NCI-H128 (cell line): ENCODE results near the gene DLEU7.

Experiments used
- DNase-seq: peaks from one replicate; lab custom pipeline; 2025; ENCODE audit not compliant: unreplicated experiment; lab: John Stamatoyannopoulos, UW

DLEU7 gene

GRCh38 chr13:50797091-50797490, 46.4 kb downstream of the DLEU7 start:
- DNase-seq, result no peak

DNA sequence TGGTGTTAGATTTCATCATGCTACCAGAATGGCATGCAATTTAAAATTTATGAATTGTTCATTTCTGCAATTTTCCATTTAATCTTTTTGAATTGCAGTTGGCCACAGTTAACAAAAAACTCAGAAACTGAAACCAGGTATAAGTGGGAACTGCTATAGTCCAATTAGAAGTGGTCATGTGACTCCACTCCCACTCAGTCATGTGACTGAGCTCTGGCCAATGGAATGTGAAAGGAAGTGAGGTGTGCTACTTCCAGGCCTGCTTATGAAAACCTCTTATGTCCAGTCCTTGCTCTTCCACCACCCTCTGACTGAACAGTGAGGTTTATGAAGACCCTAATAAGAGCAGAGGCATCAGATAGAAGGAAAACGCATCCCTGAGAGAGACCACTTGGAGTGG, 47.0 kb downstream of the DLEU7 start:
- no peak for DNase-seq

GRCh38 chr13:50794226-50794625, 49.3 kb downstream of the DLEU7 start:
- DNase-seq, result no peak

GRCh38 chr13:50793026-50793425, 50.5 kb downstream of the DLEU7 start:
- no peak for DNase-seq

DNA sequence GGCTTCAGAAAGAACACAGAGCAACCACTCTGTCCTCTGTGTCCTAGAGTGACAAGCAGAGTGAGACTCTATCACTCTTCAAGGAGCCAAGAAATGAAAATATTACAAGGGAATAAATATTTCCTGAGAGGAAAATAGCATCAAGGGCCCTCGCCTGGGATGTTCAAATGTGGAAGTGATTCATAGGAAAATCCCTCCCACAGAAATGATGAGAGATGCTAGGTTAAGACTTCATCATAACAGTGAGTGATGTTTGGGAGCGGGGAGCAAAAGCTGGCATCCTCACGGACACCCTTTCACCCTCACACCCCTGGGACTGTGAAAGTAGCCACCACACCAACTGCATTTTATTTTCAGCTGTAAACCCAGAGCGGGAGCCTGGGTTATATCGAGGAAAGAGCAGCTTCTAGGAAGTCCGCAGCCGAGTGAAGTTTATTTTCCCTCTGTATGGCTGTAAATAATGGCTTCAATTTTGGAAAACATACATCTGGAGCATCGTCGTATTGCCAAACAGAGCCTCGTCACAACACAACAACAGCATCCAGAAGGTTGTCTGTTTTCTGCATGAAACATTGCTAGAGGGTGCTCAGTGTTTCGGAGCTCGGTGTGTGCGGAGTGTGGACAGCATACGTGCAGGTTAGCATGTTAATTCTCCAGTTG, 54.8 kb downstream of the DLEU7 start:
- no peak for DNase-seq

GRCh38 chr13:50787316-50788195, 55.9 kb downstream of the DLEU7 start:
- no peak for DNase-seq

DNA sequence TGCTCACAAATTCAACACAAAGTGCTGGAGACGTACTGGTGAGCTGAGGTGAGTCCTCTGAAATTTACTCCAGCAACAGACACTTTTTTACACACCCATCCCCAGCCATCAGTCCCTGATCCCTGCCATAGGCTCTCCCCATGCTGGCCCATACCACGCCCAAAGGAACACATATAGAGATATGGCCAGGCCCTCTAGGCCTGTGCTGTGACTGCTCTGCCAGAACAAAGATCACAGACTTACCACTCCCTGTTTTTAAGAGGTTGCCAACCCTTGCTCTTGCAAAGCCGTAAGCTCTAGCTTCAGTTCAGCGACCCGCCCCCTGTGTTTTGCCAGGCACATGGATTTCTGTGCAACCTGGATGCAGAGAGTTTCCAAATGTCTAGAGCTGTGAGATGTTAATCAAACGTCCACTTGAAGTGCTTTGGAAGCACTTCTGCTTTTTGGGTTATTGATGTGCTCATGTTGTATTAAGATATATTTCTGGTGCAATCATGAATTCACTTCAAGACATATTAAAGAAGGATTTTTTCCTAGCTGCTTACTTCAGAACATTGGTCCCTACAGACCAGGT, 59.7 kb downstream of the DLEU7 start:
- DNase-seq, result no peak

DNA sequence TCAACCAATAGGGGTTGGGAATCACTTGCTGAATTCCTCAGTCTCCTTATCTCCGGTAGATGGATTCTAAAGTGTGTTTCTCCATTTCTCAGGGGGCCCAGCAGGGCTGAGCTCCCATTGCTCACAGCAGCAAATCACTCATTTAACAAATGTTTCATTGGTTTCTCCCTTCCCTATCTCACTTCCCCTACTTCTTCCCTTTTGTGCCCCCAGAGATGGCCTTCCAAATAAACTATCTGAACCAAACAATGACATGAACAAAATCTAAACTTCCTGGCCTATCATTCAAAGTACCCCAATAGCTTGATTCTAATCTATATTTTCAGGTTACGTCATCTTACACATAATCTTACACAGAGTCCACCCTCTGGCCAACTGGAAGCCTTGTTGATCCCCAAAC, 60.4 kb downstream of the DLEU7 start:
- no peak for DNase-seq

- no peak for DNase-seq
Measured at GRCh38 chr13:50780201-50781015, 63.1 kb downstream of the DLEU7 start.

- DNase-seq, result no peak
Measured at GRCh38 chr13:50779443-50780200, 63.9 kb downstream of the DLEU7 start.
